ENCODE results near the gene AKR1C1. TPM values are rescaled to one million over a fixed set of nuclear protein-coding genes. Genes with fewer than 3 reads are reported as not detected.
"Not testable (repeated sequence)": the region's sequence is repeated elsewhere in the genome, so short reads cannot be mapped to it uniquely, and the experiment has no call there.

Gene AKR1C1
- total RNA-seq, 1 experiment from 2014 or later, result 2.1 TPM

GRCh38 chr10:5003127-5004029, 40.2 kb downstream of the AKR1C1 start, which contains the start of gene AKR1C2:
Gene AKR1C2 (minus strand): TSS chr10:5003857. CDS start chr10:5003835, 22 bp downstream.
- H3K9me3 ChIP-seq (ENCODE audit: control insufficient read depth in 1 of 2, insufficient read depth in 1 of 2, low read depth in 1 of 2, low read length in 2 of 2); POLR2A ChIA-PET; CTCF ChIA-PET; H3K36me3 ChIP-seq (ENCODE audit: control insufficient read depth in 1 of 2, insufficient read depth in 2 of 2, low read length in 2 of 2); DNase-seq (ENCODE audit: low read depth, low spot score); H3K27me3 ChIP-seq (ENCODE audit: insufficient read depth, low read length); H3K9me2 ChIP-seq (ENCODE audit: insufficient read depth); H3K9ac ChIP-seq (ENCODE audit: low read length); BruUV-seq (replicated peaks); H4K20me1 ChIP-seq (ENCODE audit: insufficient read depth); H3K4me3 ChIP-seq (replicated peaks in 1 of 2; ENCODE audit: low read depth in 1 of 2, low read length in 2 of 2); intact Hi-C loops (cut with micrococcal nuclease); H3K4me1 ChIP-seq (ENCODE audit: control insufficient read depth in 1 of 2, insufficient read depth in 2 of 2, low read length in 2 of 2); RAD21 ChIA-PET (ENCODE audit: low non-redundant PET in 1 of 2, low total read pairs in 2 of 2, uncharacterized antibody in 2 of 2, unreplicated experiment in 2 of 2); H3K79me2 ChIP-seq (ENCODE audit: insufficient read depth, low read length); H2AFZ ChIP-seq (ENCODE audit: low read depth, low read length, poor library complexity, severe bottlenecking); H3K4me2 ChIP-seq (ENCODE audit: low read length); H3K27ac ChIP-seq (ENCODE audit: low read depth, low read length): not testable (repeated sequence)
- ATAC-seq, result peak; percentile 73

- BruUV-seq (replicated peaks); H3K27ac ChIP-seq (ENCODE audit: low read depth, low read length); CTCF ChIA-PET; H4K20me1 ChIP-seq (ENCODE audit: insufficient read depth); intact Hi-C loops (cut with micrococcal nuclease); POLR2A ChIA-PET; H3K4me1 ChIP-seq (ENCODE audit: control insufficient read depth in 1 of 2, insufficient read depth in 2 of 2, low read length in 2 of 2); RAD21 ChIA-PET (ENCODE audit: low non-redundant PET in 1 of 2, low total read pairs in 2 of 2, uncharacterized antibody in 2 of 2, unreplicated experiment in 2 of 2); H3K9ac ChIP-seq (ENCODE audit: low read length); H3K4me3 ChIP-seq (replicated peaks in 1 of 2; ENCODE audit: low read depth in 1 of 2, low read length in 2 of 2); DNase-seq (ENCODE audit: low read depth, low spot score); H3K79me2 ChIP-seq (ENCODE audit: insufficient read depth, low read length); H3K4me2 ChIP-seq (ENCODE audit: low read length); H3K27me3 ChIP-seq (ENCODE audit: insufficient read depth, low read length); H3K9me2 ChIP-seq (ENCODE audit: insufficient read depth); H2AFZ ChIP-seq (ENCODE audit: low read depth, low read length, poor library complexity, severe bottlenecking); H3K36me3 ChIP-seq (ENCODE audit: control insufficient read depth in 1 of 2, insufficient read depth in 2 of 2, low read length in 2 of 2); ATAC-seq; H3K9me3 ChIP-seq (ENCODE audit: control insufficient read depth in 1 of 2, insufficient read depth in 1 of 2, low read depth in 1 of 2, low read length in 2 of 2): not testable (repeated sequence)
Observed at GRCh38 chr10:5004030-5004385, 40.8 kb downstream of the AKR1C1 start.

GRCh38 chr10:5004501-5004900, 41.3 kb downstream of the AKR1C1 start:
- H3K9me3 ChIP-seq (ENCODE audit: control insufficient read depth in 1 of 2, insufficient read depth in 1 of 2, low read depth in 1 of 2, low read length in 2 of 2); ATAC-seq; H3K9ac ChIP-seq (ENCODE audit: low read length); intact Hi-C loops (cut with micrococcal nuclease); H3K4me1 ChIP-seq (ENCODE audit: control insufficient read depth in 1 of 2, insufficient read depth in 2 of 2, low read length in 2 of 2); H3K4me3 ChIP-seq (replicated peaks in 1 of 2; ENCODE audit: low read depth in 1 of 2, low read length in 2 of 2); H3K27me3 ChIP-seq (ENCODE audit: insufficient read depth, low read length); DNase-seq (ENCODE audit: low read depth, low spot score); H3K9me2 ChIP-seq (ENCODE audit: insufficient read depth); H2AFZ ChIP-seq (ENCODE audit: low read depth, low read length, poor library complexity, severe bottlenecking); H3K4me2 ChIP-seq (ENCODE audit: low read length); BruUV-seq (replicated peaks); H3K27ac ChIP-seq (ENCODE audit: low read depth, low read length); POLR2A ChIA-PET; H3K36me3 ChIP-seq (ENCODE audit: control insufficient read depth in 1 of 2, insufficient read depth in 2 of 2, low read length in 2 of 2); CTCF ChIA-PET; H4K20me1 ChIP-seq (ENCODE audit: insufficient read depth); RAD21 ChIA-PET (ENCODE audit: low non-redundant PET in 1 of 2, low total read pairs in 2 of 2, uncharacterized antibody in 2 of 2, unreplicated experiment in 2 of 2); H3K79me2 ChIP-seq (ENCODE audit: insufficient read depth, low read length): not testable (repeated sequence)

All from HCT116 (cell line).